SIG-M5 treated with dmso at 0.1 percent for 504 hours (cell line): Measurements from ENCODE around the gene SHISA3.

Experiments used
- DNase-seq: peaks from one replicate; lab custom pipeline; 2025; ENCODE audit not compliant: unreplicated experiment; lab: John Stamatoyannopoulos, UW

The SHISA3 gene

DNA sequence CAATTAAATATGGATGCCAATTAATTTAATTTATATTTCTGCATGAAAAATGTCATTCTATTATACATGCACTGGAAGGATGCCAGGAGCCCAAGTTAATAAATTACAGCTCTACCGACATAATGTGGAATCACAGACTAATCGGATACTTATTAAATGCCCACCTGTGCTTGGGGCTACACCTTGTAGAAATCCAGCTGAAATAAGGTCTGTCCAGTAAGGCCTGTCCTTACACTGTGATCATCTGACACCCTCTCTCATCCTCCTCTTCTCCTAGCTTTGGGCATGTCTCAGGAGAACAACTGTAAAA lies 6.0 kb upstream of the SHISA3 start:
- no peak for DNase-seq

GRCh38 chr4:42391981-42392380 lies 5.3 kb upstream of the SHISA3 start:
- DNase-seq = no peak

DNA sequence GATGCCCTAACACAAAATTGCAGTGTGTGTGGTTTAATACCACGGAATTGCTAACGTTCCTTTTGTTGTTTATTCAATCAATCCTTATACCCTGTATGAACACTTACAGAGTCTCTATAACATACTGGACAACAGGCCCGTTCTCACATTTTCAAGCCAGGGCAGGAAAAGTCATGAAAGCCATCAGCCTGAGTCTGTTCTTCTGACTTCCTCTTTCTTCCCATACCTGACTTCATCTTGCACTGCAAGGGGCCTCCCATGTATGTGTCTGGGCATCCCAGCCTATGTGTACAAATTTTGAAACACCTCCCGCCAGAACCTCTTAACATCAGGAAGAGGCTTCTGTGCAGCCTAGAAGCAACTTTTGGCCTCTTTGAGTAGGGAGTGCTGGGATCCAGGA lies 4.9 kb upstream of the SHISA3 start:
- no peak for DNase-seq

GRCh38 chr4:42395595-42395994 lies 1.7 kb upstream of the SHISA3 start:
- DNase-seq = no peak

GRCh38 chr4:42396361-42396751 lies 932 bp upstream of the SHISA3 start:
- no peak for DNase-seq

- no peak for DNase-seq
Measured at GRCh38 chr4:42397635-42398170, 415 bp downstream of the SHISA3 start.

GRCh38 chr4:42398171-42398870 lies 1.0 kb downstream of the SHISA3 start:
- DNase-seq = no peak

GRCh38 chr4:42398871-42399331 lies 1.6 kb downstream of the SHISA3 start:
- no peak for DNase-seq

- DNase-seq = no peak
Measured at GRCh38 chr4:42399393-42399792, 2.1 kb downstream of the SHISA3 start.

- DNase-seq = no peak
Measured at GRCh38 chr4:42401171-42401570, 3.9 kb downstream of the SHISA3 start.

- no peak for DNase-seq
Measured at GRCh38 chr4:42404001-42404400, 6.7 kb downstream of the SHISA3 start.

GRCh38 chr4:42410446-42410845 lies 13.2 kb downstream of the SHISA3 start:
- DNase-seq = no peak

DNA sequence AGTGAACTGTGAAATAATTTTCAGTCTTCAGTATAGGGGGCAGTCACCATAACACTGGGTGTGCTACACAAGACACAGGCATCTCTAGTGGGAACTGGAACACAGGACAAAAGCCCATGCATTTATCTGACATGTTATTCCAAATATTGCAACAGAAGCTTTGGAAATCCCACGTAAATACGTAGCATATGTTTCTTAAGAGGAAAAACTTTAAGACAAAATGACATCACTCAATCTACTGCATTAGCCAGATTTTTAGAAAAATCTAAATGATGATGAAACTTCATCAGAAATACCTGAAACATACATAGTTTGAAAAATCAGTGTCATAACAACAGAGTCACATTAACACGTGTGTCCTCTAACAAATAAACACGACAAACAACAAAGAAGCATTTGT lies 14.5 kb downstream of the SHISA3 start:
- DNase-seq = no peak

- DNase-seq = no peak
Measured at GRCh38 chr4:42412251-42412650, 15.0 kb downstream of the SHISA3 start.

DNA sequence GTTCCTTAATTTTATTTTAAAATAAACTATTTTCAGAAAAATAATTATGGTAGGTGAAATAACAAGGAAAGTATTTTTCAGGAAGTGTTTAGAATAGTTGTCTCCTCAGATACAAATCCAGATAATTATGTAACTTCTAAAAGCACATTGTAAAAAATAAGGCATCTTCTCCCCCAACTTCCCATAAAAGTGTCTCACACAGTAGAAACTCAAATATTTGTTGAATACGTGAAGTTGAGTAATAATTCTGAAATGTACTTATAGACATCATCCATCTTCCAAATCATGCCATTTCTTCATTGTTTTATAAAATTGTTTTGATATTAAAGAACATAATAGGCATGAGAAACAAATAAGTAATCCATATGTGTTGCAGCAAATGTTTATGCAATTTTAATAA lies 18.0 kb downstream of the SHISA3 start:
- no peak for DNase-seq

DNA sequence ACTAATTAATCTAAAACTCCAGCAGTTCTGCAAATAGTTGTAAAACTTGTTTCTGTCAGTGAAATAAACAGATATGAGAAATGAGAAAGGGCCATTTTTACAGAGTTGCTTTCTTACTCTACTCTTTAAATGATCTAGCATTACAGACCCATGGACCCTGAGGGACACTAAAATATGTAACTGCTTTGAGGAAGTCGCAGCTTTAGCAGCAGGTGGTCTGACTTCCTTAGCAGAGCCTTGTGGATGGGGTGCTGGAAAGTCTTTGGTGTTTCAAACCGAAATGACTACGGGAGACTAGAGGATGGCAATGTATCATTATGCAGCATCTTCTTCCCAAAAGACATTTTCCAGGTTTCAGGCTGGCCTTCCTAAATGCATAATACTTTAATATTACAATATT lies 18.7 kb downstream of the SHISA3 start:
- no peak for DNase-seq

DNA sequence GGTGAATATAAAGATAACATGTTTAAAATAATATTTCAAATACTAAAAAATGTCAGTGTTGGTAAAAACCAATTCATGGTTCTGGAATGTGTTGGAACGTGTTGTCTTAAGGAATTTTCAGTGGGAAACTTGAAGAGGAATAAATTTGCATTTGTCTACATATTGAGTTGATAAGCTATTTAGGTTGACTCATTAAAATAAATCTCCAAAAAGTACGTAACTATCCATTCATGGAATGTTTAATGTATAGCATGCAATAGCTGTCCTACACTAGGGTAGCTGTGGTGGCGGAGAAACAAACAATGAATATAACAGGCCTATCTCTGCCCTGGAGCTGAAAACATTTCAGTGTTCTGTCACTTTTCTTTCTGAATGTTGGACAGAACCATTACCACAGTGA lies 20.3 kb downstream of the SHISA3 start:
- DNase-seq = no peak

DNA sequence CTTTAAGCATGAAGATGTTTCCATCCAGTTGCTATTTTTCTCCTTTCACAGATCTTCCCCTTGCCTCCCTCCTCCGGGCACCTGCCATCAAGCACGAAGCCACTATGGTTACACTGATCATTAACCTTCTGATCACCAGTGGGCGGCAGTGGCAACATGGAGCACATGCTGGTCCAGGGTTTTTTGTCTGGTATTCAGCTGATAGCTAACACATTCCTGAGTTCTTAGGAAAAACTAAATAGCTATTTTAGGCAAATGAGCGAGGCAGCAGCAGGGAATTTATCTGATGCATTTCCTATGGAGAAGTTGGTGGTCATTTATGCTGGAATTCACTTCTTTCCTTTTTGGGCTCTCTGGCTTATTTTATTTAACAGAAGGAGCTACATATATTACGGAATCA lies 22.9 kb downstream of the SHISA3 start:
- no peak for DNase-seq

DNA sequence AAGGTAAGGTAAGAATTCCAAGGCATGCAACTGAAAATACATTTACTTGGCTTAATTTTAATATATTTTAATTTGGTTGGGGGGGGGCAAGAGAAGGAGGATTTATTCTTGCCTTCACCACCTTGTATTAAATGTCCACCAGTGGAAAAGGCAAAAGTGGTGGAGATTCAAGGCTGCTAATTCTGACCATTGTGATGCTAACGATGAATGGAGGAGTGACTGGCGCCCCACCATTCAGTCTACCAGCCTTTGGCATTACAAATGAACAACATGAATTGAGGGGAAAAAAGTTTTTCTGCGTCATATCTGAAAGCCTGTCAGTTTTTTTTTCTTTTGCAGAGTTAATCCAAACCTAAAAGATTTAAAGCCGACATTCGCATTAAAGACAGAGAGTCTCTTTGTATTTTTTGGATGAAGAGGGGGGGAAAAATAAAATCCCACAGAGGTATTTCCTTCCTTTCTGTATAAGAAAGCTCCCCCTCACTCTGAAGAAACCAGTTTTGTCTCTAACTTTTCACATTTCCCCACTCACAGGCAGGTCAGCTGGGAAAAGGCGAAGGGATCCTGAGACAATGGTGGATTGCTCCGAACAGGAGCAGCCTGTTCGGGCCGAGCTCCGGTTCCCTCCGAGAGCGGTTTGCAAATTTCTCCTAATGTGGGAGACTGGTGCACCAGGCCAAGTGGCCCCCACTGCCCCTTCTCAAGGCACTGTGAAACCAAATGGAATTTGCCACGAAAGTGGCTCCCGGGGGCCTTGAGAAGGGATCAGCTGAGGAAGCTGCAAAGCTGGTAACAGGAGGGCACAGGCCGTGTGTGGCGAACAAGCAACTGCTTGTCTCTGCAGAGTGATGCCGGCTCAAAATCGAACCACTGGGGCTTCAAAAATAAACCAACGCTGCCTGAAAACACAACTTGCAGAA lies 28.1 kb downstream of the SHISA3 start:
- DNase-seq = no peak

- DNase-seq = no peak
Measured at GRCh38 chr4:42428036-42428435, 30.7 kb downstream of the SHISA3 start.

DNA sequence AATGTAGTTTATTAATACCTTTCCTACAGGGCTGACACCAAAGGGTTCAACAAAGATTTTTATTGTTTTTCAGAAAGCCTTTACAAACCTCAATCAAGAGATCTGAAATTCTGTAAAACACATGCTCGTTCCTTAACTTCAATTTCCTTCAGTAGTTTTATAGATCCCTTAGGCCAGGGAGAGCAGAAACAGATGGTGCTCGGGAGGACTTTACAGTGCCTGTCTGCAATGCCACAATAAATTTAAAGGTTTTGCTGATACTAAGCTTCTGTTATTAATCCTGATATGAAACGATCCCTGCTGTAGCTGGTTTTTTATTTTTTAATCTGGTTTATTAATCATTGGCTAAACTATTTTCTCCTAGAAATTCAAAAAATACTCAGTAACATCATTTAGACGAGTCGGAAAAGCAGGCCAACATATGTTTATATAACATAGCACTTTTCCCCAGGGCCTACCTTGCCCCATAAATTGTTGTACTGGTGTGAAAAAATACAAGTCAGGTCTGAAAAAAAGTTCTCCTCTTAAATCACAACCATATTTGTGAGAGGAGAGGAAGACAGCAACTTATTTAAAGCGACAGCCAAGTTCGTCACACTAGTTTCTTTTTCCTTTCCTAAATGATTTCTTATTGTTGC lies 39.8 kb downstream of the SHISA3 start:
- no peak for DNase-seq

- no peak for DNase-seq
Measured at GRCh38 chr4:42440083-42440482, 42.8 kb downstream of the SHISA3 start.
